ENCODE data around the gene HSDL2.
"Not testable (repeated sequence)": the region's sequence is repeated elsewhere in the genome, so short reads cannot be mapped to it uniquely, and the experiment has no call there.

The HSDL2 gene

DNA sequence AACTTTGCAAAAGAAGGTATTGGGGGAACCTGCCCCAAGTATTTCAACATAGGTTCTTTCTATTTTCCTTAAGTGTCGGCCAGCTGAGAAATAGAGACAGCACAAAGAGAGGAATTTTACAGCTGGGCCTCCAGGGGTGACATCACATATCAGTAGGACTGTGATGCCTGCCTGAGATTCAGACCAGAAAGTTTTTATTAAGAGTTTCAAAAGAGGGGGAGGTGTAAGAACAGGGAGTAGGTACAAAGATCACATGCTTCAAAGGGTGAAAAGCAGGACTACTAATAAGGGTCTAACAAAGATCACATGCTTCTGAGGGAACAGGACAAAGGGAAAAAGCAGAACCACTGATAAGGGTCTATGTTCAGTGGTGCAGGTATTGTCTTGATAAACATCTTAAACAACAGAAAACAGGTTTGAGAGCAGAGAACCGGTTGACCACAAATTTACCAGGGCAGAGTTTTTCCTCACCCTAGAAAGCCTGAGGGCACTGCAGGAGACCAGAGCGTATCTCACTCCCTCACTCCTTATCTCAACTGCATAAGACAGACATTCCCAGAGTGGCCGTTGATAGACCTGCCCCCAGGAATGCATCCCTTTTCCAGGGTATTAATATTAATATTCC lies 12.1 kb downstream of the HSDL2 start:
- WGBS (ENCODE audit: extremely low coverage, insufficient coverage, low lambda C conversion rate) = no CpG with 5 or more reads among the region's 4 CpGs

DNA sequence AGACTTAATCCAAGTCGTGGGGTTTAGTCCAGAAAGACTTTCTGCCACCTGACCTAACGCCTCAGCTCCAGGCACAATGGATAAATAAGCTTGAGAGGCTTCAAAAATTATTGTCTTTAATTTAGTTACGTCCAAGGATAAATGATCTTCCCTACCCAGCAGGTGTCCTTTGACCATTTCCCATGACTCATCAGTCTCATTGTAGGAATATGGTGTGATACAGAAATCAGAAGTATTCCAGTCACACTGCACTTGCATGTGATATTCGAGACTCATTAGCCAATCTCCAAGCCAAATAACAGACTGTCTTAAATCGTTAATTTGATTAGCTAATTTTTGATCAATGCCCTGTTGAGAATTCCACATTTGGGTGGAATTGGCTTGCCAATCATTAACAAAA lies 13.2 kb downstream of the HSDL2 start:
- not testable (repeated sequence) for H3K27ac ChIP-seq (ENCODE audit: low read depth, low read length)
- WGBS (ENCODE audit: extremely low coverage, insufficient coverage, low lambda C conversion rate) = no CpG with 5 or more reads among the region's 5 CpGs

More for the DNA sequence above, 12.1 kb downstream of the HSDL2 start:
- H3K23ac ChIP-seq (ENCODE audit: low read length); H3K79me1 ChIP-seq (ENCODE audit: low read length); H2BK120ac ChIP-seq (ENCODE audit: low read depth, low read length); H3K27me3 ChIP-seq (ENCODE audit: insufficient read depth, low read length, poor library complexity); H3K4me1 ChIP-seq (ENCODE audit: control insufficient read depth, low read depth, low read length); H4K5ac ChIP-seq (ENCODE audit: low read length); H3K9ac ChIP-seq (ENCODE audit: low read length); H3K79me2 ChIP-seq (ENCODE audit: control insufficient read depth, insufficient read depth, low read length); H3K27ac ChIP-seq (ENCODE audit: low read depth, low read length); H2BK5ac ChIP-seq (ENCODE audit: low read length); H3K4me2 ChIP-seq (ENCODE audit: low read length); H3K4ac ChIP-seq (ENCODE audit: low read depth, low read length); H4K8ac ChIP-seq (ENCODE audit: low read depth, low read length); H3K18ac ChIP-seq (ENCODE audit: low read length); H3K56ac ChIP-seq (ENCODE audit: low read length); H2BK15ac ChIP-seq (replicated peaks; ENCODE audit: low read depth); H3K36me3 ChIP-seq (ENCODE audit: control insufficient read depth, insufficient read depth, low read length); H2AK5ac ChIP-seq (ENCODE audit: low read length); H3K4me3 ChIP-seq (ENCODE audit: low read length): not testable (repeated sequence)
- peak; percentile 26 for DNase-seq

DNA sequence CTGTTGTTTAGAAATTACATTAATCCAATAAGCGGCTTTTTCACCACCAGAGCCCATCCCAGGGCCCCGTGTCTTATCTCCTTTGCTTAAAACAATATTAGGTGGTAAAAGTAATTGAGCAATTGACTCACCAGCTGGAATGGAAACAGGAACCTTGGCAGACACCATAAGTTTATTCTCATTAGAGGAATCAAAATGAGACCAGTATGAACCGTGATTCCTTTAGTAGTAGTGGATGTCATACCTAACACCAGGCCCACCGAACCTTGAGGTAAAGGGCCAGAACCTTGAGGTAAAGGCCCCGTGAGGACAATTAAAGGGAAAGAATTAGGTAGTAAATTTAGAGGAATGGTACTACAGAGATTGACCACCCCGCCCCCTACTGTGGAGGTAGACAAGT lies 16.5 kb downstream of the HSDL2 start:
- H2BK120ac ChIP-seq (ENCODE audit: low read depth, low read length) = no peak overlapping the region
- no peaks in the 10 kb centered on the region for H3K27me3 ChIP-seq (ENCODE audit: insufficient read depth, low read length, poor library complexity)
- H3K9ac ChIP-seq (ENCODE audit: low read length) = no peak overlapping the region
- no peaks in the 10 kb centered on the region for H3K4me1 ChIP-seq (ENCODE audit: control insufficient read depth, low read depth, low read length)
- no CpG with 5 or more reads among the region's 6 CpGs for WGBS (ENCODE audit: extremely low coverage, insufficient coverage, low lambda C conversion rate)
- H3K36me3 ChIP-seq (ENCODE audit: control insufficient read depth, insufficient read depth, low read length) = no peaks in the 10 kb centered on the region
- no peaks in the 10 kb centered on the region for H3K79me1 ChIP-seq (ENCODE audit: low read length)
- H3K23ac ChIP-seq (ENCODE audit: low read length) = no peak overlapping the region
- H2BK15ac ChIP-seq (replicated peaks; ENCODE audit: low read depth) = no peak overlapping the region
- H3K18ac ChIP-seq (ENCODE audit: low read length) = no peak overlapping the region
- H2AK5ac ChIP-seq (ENCODE audit: low read length) = no peak overlapping the region
- H2BK5ac ChIP-seq (ENCODE audit: low read length) = no peak overlapping the region
- H3K56ac ChIP-seq (ENCODE audit: low read length) = no peak overlapping the region
- no peak overlapping the region for H3K4ac ChIP-seq (ENCODE audit: low read depth, low read length)
- DNase-seq = no peak
- H4K8ac ChIP-seq (ENCODE audit: low read depth, low read length) = no peak overlapping the region
- no peak overlapping the region for H4K5ac ChIP-seq (ENCODE audit: low read length)
- H3K4me3 ChIP-seq (ENCODE audit: low read length) = no peak overlapping the region
- H3K27ac ChIP-seq (ENCODE audit: low read depth, low read length) = no peak overlapping the region
- H3K4me2 ChIP-seq (ENCODE audit: low read length) = no peak overlapping the region
- H3K79me2 ChIP-seq (ENCODE audit: control insufficient read depth, insufficient read depth, low read length) = no peaks in the 10 kb centered on the region

More for the DNA sequence above, 13.2 kb downstream of the HSDL2 start:
- H3K4me3 ChIP-seq (ENCODE audit: low read length); H2BK5ac ChIP-seq (ENCODE audit: low read length); H3K56ac ChIP-seq (ENCODE audit: low read length); H3K23ac ChIP-seq (ENCODE audit: low read length); H3K4ac ChIP-seq (ENCODE audit: low read depth, low read length); H4K5ac ChIP-seq (ENCODE audit: low read length); H3K4me2 ChIP-seq (ENCODE audit: low read length); H3K4me1 ChIP-seq (ENCODE audit: control insufficient read depth, low read depth, low read length); H2AK5ac ChIP-seq (ENCODE audit: low read length); H3K79me2 ChIP-seq (ENCODE audit: control insufficient read depth, insufficient read depth, low read length); H2BK15ac ChIP-seq (replicated peaks; ENCODE audit: low read depth); H3K27me3 ChIP-seq (ENCODE audit: insufficient read depth, low read length, poor library complexity); H2BK120ac ChIP-seq (ENCODE audit: low read depth, low read length); H4K8ac ChIP-seq (ENCODE audit: low read depth, low read length); DNase-seq; H3K9ac ChIP-seq (ENCODE audit: low read length); H3K18ac ChIP-seq (ENCODE audit: low read length); H3K36me3 ChIP-seq (ENCODE audit: control insufficient read depth, insufficient read depth, low read length); H3K79me1 ChIP-seq (ENCODE audit: low read length): not testable (repeated sequence)

DNA sequence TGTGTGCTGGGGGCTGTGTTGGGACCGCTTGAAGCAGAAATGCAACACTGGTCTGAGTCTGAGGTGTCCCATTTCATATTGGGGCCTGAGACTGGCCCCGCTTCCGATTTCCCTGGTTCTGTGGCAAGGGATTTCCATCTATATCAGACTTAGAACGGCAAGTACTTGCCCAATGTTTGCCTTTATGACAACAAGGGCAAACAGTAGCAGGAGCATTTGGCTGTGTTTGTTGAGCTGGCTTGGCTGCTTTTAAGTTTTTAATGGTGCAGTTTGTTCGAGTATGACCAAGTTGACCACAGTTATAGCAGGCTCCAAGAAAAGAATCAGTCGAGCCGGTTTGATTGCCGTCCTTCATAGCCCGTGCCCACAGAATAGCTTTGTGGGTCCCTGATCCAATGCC lies 17.0 kb downstream of the HSDL2 start:
- no peak overlapping the region for H4K5ac ChIP-seq (ENCODE audit: low read length)
- no peaks in the 10 kb centered on the region for H3K36me3 ChIP-seq (ENCODE audit: control insufficient read depth, insufficient read depth, low read length)
- H2BK15ac ChIP-seq (replicated peaks; ENCODE audit: low read depth) = no peak overlapping the region
- H2BK5ac ChIP-seq (ENCODE audit: low read length) = no peak overlapping the region
- no CpG with 5 or more reads among the region's 9 CpGs for WGBS (ENCODE audit: extremely low coverage, insufficient coverage, low lambda C conversion rate)
- H3K4me1 ChIP-seq (ENCODE audit: control insufficient read depth, low read depth, low read length) = no peaks in the 10 kb centered on the region
- H3K23ac ChIP-seq (ENCODE audit: low read length) = no peak overlapping the region
- no peak overlapping the region for H3K4me2 ChIP-seq (ENCODE audit: low read length)
- no peak overlapping the region for H3K9ac ChIP-seq (ENCODE audit: low read length)
- no peak overlapping the region for H2BK120ac ChIP-seq (ENCODE audit: low read depth, low read length)
- no peak overlapping the region for H3K18ac ChIP-seq (ENCODE audit: low read length)
- no peak overlapping the region for H4K8ac ChIP-seq (ENCODE audit: low read depth, low read length)
- H3K27ac ChIP-seq (ENCODE audit: low read depth, low read length) = no peak overlapping the region
- H3K4me3 ChIP-seq (ENCODE audit: low read length) = no peak overlapping the region
- no peak for DNase-seq
- no peak overlapping the region for H3K4ac ChIP-seq (ENCODE audit: low read depth, low read length)
- no peaks in the 10 kb centered on the region for H3K27me3 ChIP-seq (ENCODE audit: insufficient read depth, low read length, poor library complexity)
- H2AK5ac ChIP-seq (ENCODE audit: low read length) = no peak overlapping the region
- no peaks in the 10 kb centered on the region for H3K79me2 ChIP-seq (ENCODE audit: control insufficient read depth, insufficient read depth, low read length)
- H3K56ac ChIP-seq (ENCODE audit: low read length) = no peak overlapping the region
- no peaks in the 10 kb centered on the region for H3K79me1 ChIP-seq (ENCODE audit: low read length)

DNA sequence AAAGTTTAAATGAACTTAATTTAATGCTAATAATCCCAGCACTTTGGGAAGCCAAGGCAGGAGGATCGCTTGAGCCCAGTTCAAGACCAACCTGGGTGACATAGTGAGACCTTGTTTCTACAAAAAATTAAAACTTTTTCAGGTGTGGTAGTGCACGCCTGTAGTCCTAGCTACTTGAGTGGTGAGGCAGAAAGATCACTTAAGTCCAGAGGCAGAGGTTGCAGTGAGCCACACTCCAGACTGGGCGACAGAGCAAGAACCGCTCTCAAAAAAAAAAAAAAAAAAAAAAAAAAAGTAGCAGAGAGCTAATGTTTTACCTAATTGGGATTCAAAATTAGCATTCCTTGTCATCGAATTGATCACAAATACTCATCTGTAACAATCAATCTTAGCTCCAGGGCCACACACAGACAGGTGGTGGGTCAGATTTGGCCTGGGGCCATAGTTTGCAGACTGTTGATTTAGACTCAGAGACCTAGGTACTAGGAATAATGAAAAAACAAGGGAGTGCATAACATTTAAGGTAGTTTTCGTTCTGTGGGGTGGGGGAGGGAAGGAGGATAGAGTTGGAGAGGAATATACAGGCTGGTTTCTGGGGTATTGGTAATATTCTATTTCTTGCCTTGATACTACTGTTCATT lies 21.4 kb downstream of the HSDL2 start:
- no peak overlapping the region for H2BK5ac ChIP-seq (ENCODE audit: low read length)
- no peaks in the 10 kb centered on the region for H3K79me1 ChIP-seq (ENCODE audit: low read length)
- no peak overlapping the region for H4K8ac ChIP-seq (ENCODE audit: low read depth, low read length)
- H2BK120ac ChIP-seq (ENCODE audit: low read depth, low read length) = no peak overlapping the region
- no CpG with 5 or more reads among the region's 6 CpGs for WGBS (ENCODE audit: extremely low coverage, insufficient coverage, low lambda C conversion rate)
- H4K5ac ChIP-seq (ENCODE audit: low read length) = no peak overlapping the region
- H3K4ac ChIP-seq (ENCODE audit: low read depth, low read length) = no peak overlapping the region
- no peaks in the 10 kb centered on the region for H3K27me3 ChIP-seq (ENCODE audit: insufficient read depth, low read length, poor library complexity)
- no peak overlapping the region for H2AK5ac ChIP-seq (ENCODE audit: low read length)
- H3K27ac ChIP-seq (ENCODE audit: low read depth, low read length) = no peak overlapping the region
- no peak for DNase-seq
- H3K18ac ChIP-seq (ENCODE audit: low read length) = no peak overlapping the region
- no peaks in the 10 kb centered on the region for H3K79me2 ChIP-seq (ENCODE audit: control insufficient read depth, insufficient read depth, low read length)
- no peak overlapping the region for H3K9ac ChIP-seq (ENCODE audit: low read length)
- H2BK15ac ChIP-seq (replicated peaks; ENCODE audit: low read depth) = no peak overlapping the region
- no peak overlapping the region for H3K56ac ChIP-seq (ENCODE audit: low read length)
- H3K4me1 ChIP-seq (ENCODE audit: control insufficient read depth, low read depth, low read length) = no peaks in the 10 kb centered on the region
- H3K36me3 ChIP-seq (ENCODE audit: control insufficient read depth, insufficient read depth, low read length) = no peaks in the 10 kb centered on the region
- no peak overlapping the region for H3K4me2 ChIP-seq (ENCODE audit: low read length)
- no peak overlapping the region for H3K23ac ChIP-seq (ENCODE audit: low read length)
- no peak overlapping the region for H3K4me3 ChIP-seq (ENCODE audit: low read length)
